A549 treated with Mapracorat at 1 μM for 4 hours (cell line): ENCODE data around the gene SNX13. TPM values are rescaled to one million over a fixed set of nuclear protein-coding genes. Genes with fewer than 3 reads are reported as not detected.

ENCODE experiments used
- total RNA-seq: library from RNA; stranded (reverse); fragments of 200-300 nt; extraction: Qiagen RNA extraction; gene quantifications from 5 replicates; pipeline ENCODE4 v1.2.3, GENCODE V29; 2022

The SNX13 gene
- 12.4 to 19.4 TPM (median 16.7 TPM) in 5 replicates for total RNA-seq

GRCh38 chr7:17940302-17940883, at the start of gene SNX13:
Gene SNX13, minus strand, starts transcription at chr7:17940494. Its CDS starts 199 bp downstream, at chr7:17940295.

Other genes with a start within 250 kb of the SNX13 start
- not detected in 5 replicates for gene PRPS1L1, start 87.4 kb upstream of the SNX13 start, total RNA-seq